HepG2 (cell line): ENCODE data around the gene CIAPIN1.

Experiments used
- ETV6 ChIP-seq: sonication (generic); formaldehyde crosslinking; conservative IDR thresholded peaks from 2 replicates; pipeline ENCODE4 v1.4.0; 2020; ENCODE audit warnings: missing genetic modification reagents
- JUN ChIP-seq: sonication (generic); formaldehyde crosslinking; IDR thresholded peaks from 2 replicates; pipeline ENCODE4 v1.4.0; 2020; ENCODE audit warnings: mild to moderate bottlenecking, missing genetic modification reagents
- KDM5A ChIP-seq: fragments of 200-600 bp; sonication (generic); IDR thresholded peaks from 2 replicates; pipeline ENCODE4 v1.7.0; 2018; ENCODE audit warnings: antibody characterized with exemption, mild to moderate bottlenecking, low read length, borderline replicate concordance
- PCBP1 ChIP-seq: fragments of 200-400 bp; formaldehyde crosslinking; IDR thresholded peaks from 2 replicates; pipeline ENCODE4 v1.6.1; 2017; ENCODE audit warnings: mild to moderate bottlenecking, low read depth, low read length, borderline replicate concordance
- POLR2AphosphoS5 ChIP-seq: IDR thresholded peaks from 2 replicates; pipeline ENCODE4 v1.6.1; 2012; ENCODE audit warnings: low read depth, low read length
- POLR2G ChIP-seq: fragments of 200-400 bp; formaldehyde crosslinking; IDR thresholded peaks from 2 replicates; pipeline ENCODE4 v1.6.1; 2018; ENCODE audit warnings: mild to moderate bottlenecking, low read depth, low read length, moderate library complexity
- TOE1 ChIP-seq: sonication (generic); formaldehyde crosslinking; IDR thresholded peaks from 2 replicates; pipeline ENCODE4 v1.4.0; 2020; ENCODE audit warnings: mild to moderate bottlenecking, missing genetic modification reagents
- ZNF629 ChIP-seq: sonication (generic); formaldehyde crosslinking; conservative IDR thresholded peaks from 2 replicates; pipeline ENCODE4 v1.5.0; 2020; ENCODE audit warnings: missing genetic modification reagents
- TF ChIP-seq, protein P1 (sequence below): sonication (generic); formaldehyde crosslinking; IDR thresholded peaks from one replicate; pipeline ENCODE4 v1.5.1; 2020; ENCODE audit warnings: mild to moderate bottlenecking, missing genetic modification reagents; ENCODE audit errors: not compliant biosample characterization
- TF ChIP-seq, protein P2 (sequence below): sonication (generic); formaldehyde crosslinking; IDR thresholded peaks from 2 replicates; pipeline ENCODE4 v1.4.0; 2020; ENCODE audit warnings: low read depth, mild to moderate bottlenecking, missing genetic modification reagents

DNA sequence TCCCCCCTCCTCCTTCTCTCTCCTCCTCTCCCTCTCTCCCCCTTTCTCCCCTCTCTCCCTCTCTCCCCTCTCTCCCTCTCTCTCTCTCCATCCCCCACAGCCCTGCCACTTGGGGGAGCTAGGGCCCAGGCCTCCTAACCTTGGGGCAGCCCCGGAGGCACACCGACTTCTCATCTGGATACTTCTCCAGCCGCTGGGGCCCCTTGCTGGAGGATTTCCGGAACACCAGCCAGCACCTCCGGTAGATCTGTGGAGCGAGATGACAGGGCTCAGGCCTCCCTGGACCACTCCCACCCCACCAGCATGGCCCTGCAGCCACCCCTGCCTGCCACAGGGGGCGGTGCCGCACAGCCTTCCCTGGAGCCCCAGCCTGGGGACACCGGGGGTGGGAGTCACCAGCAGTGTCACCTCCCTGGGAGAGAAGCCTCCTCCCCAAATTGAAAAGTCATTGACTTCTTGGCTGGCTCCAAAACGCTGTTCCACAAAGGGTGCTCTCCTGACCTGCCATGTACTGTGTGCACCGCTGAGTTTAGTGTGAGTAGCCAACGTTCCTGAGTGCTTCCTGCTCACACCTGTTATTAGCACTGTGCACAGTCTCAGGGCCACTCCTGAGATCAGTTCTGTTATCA lies 28.6 kb upstream of the CIAPIN1 start:
- no peak for TF ChIP-seq TOE1 (CRISPR knock-in tag)
- TF ChIP-seq, protein P1, sequence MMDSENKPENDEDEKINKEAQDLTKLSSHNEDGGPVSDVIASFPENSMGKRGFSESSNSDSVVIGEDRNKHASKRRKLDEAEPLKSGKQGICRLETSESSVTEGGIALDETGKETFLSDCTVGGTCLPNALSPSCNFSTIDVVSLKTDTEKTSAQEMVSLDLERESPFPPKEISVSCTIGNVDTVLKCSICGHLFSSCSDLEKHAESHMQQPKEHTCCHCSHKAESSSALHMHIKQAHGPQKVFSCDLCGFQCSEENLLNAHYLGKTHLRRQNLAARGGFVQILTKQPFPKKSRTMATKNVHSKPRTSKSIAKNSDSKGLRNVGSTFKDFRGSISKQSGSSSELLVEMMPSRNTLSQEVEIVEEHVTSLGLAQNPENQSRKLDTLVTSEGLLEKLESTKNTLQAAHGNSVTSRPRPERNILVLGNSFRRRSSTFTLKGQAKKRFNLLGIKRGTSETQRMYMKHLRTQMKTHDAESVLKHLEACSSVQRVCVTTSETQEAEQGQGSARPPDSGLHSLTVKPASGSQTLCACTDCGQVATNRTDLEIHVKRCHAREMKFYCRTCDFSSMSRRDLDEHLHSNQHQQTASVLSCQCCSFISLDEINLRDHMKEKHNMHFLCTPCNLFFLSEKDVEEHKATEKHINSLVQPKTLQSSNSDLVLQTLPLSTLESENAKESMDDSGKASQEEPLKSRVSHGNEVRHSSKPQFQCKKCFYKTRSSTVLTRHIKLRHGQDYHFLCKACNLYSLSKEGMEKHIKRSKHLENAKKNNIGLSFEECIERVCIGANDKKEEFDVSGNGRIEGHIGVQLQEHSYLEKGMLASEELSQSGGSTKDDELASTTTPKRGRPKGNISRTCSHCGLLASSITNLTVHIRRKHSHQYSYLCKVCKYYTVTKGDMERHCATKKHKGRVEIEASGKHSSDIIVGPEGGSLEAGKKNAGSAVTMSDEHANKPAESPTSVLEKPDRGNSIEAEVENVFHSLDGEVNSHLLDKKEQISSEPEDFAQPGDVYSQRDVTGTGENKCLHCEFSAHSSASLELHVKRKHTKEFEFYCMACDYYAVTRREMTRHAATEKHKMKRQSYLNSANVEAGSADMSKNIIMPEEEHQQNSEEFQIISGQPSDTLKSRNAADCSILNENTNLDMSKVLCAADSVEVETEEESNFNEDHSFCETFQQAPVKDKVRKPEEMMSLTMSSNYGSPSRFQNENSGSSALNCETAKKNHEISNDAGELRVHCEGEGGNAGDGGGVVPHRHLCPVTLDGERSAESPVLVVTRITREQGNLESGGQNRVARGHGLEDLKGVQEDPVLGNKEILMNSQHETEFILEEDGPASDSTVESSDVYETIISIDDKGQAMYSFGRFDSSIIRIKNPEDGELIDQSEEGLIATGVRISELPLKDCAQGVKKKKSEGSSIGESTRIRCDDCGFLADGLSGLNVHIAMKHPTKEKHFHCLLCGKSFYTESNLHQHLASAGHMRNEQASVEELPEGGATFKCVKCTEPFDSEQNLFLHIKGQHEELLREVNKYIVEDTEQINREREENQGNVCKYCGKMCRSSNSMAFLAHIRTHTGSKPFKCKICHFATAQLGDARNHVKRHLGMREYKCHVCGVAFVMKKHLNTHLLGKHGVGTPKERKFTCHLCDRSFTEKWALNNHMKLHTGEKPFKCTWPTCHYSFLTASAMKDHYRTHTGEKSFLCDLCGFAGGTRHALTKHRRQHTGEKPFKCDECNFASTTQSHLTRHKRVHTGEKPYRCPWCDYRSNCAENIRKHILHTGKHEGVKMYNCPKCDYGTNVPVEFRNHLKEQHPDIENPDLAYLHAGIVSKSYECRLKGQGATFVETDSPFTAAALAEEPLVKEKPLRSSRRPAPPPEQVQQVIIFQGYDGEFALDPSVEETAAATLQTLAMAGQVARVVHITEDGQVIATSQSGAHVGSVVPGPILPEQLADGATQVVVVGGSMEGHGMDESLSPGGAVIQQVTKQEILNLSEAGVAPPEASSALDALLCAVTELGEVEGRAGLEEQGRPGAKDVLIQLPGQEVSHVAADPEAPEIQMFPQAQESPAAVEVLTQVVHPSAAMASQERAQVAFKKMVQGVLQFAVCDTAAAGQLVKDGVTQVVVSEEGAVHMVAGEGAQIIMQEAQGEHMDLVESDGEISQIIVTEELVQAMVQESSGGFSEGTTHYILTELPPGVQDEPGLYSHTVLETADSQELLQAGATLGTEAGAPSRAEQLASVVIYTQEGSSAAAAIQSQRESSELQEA (CRISPR knock-in tag), result no peak
- TF ChIP-seq PCBP1, result 0 out of 2 replicates have a peak, but pooled peaks have one; percentile 85
- TF ChIP-seq JUN (CRISPR knock-in tag), result no peak
- TF ChIP-seq, protein P2, sequence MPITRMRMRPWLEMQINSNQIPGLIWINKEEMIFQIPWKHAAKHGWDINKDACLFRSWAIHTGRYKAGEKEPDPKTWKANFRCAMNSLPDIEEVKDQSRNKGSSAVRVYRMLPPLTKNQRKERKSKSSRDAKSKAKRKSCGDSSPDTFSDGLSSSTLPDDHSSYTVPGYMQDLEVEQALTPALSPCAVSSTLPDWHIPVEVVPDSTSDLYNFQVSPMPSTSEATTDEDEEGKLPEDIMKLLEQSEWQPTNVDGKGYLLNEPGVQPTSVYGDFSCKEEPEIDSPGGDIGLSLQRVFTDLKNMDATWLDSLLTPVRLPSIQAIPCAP (CRISPR knock-in tag), result no peak
- no peak for TF ChIP-seq KDM5A
- no peak for TF ChIP-seq ETV6 (CRISPR knock-in tag)
- TF ChIP-seq ZNF629 (CRISPR knock-in tag), result no peak
- no peak for TF ChIP-seq POLR2AphosphoS5
- TF ChIP-seq POLR2G, result no peak
